HEK293 (cell line): ENCODE measurements around the gene MYO1D.

ENCODE experiments used
- CTCF ChIA-PET: fragments of 350-600 bp; formaldehyde crosslinking; extraction: SDS; loops from one replicate; lab custom pipeline; 2021; ENCODE audit warnings: antibody characterized with exemption; lab: Yijun Ruan, JAX
- POLR2A ChIA-PET: fragments of 300-600 bp; formaldehyde crosslinking; extraction: SDS; loops from one replicate; lab custom pipeline; 2020; ENCODE audit warnings: antibody characterized with exemption, inconsistent platforms; lab: Yijun Ruan, JAX
- H3K27ac ChIP-seq: fragments of 200-500 bp; sonication (Bioruptor generic); 2 replicates; pipeline ENCODE4 v1.5.1; 2014; ENCODE audit warnings: low read depth, low read length, control low read depth, inconsistent platforms; ENCODE audit errors: extremely low read depth
- H3K36me3 ChIP-seq, 2 experiments: fragments of 200-500 bp in 1 of 2; sonication (Bioruptor generic) in 1 of 2; 1 replicate in 1 of 2; 2 replicates in 1 of 2; pipeline ENCODE4 v1.5.1; 2014 to 2017; ENCODE audit warnings: inconsistent platforms in 2 of 2, low read length in 2 of 2; ENCODE audit not compliant: control insufficient read depth in 2 of 2, insufficient read depth in 1 of 2
- H3K4me1 ChIP-seq: fragments of 200-500 bp; sonication (Bioruptor generic); 2 replicates; pipeline ENCODE4 v1.5.1; 2014; ENCODE audit warnings: mild to moderate bottlenecking, low read length, inconsistent platforms; ENCODE audit not compliant: control insufficient read depth, insufficient read depth
- H3K4me3 ChIP-seq: 2 replicates; pipeline ENCODE4 v1.5.1; 2011; ENCODE audit warnings: low read depth, mild to moderate bottlenecking, control low read depth, low read length, moderate library complexity
- H3K9me3 ChIP-seq: fragments of 200-500 bp; sonication (Bioruptor generic); 2 replicates; pipeline ENCODE4 v1.5.1; 2014; ENCODE audit warnings: low read depth, low read length, inconsistent platforms; ENCODE audit not compliant: control insufficient read depth, insufficient read depth
- BCL11A ChIP-seq: fragments of 450-650 bp; formaldehyde crosslinking; IDR thresholded peaks from 2 replicates; pipeline ENCODE4 v1.5.1; 2016; ENCODE audit warnings: low read depth, missing biosample characterization, missing genetic modification characterization
- HOXA7 ChIP-seq: sonication (generic); formaldehyde crosslinking; IDR thresholded peaks from 2 replicates; pipeline ENCODE4 v1.8.1; 2022; ENCODE audit warnings: missing genetic modification reagents, borderline replicate concordance
- SP3 ChIP-seq: fragments of 450-650 bp; formaldehyde crosslinking; IDR thresholded peaks from 2 replicates; pipeline ENCODE4 v1.5.1; 2016; ENCODE audit warnings: missing biosample characterization, missing genetic modification characterization
- SP7 ChIP-seq: fragments of 450-650 bp; formaldehyde crosslinking; IDR thresholded peaks from 2 replicates; pipeline ENCODE4 v1.5.1; 2016; ENCODE audit warnings: missing biosample characterization, missing genetic modification characterization
- TCF7L2 ChIP-seq: IDR thresholded peaks from 2 replicates; pipeline ENCODE4 v1.6.1; 2011; ENCODE audit warnings: low read depth, mild to moderate bottlenecking, inconsistent platforms, low read length, moderate library complexity, borderline replicate concordance
- TSHZ1 ChIP-seq: fragments of 450-650 bp; formaldehyde crosslinking; IDR thresholded peaks from 2 replicates; pipeline ENCODE4 v1.5.1; 2016; ENCODE audit warnings: missing biosample characterization, missing genetic modification characterization, borderline replicate concordance
- ZBTB11 ChIP-seq: fragments of 450-650 bp; formaldehyde crosslinking; conservative IDR thresholded peaks from 2 replicates; pipeline ENCODE4 v1.5.1; 2016; ENCODE audit warnings: low read depth, missing biosample characterization, missing genetic modification characterization
- ZBTB8A ChIP-seq: fragments of 450-650 bp; formaldehyde crosslinking; IDR thresholded peaks from 2 replicates; pipeline ENCODE4 v1.5.1; 2016; ENCODE audit warnings: missing biosample characterization, missing genetic modification characterization
- ZNF148 ChIP-seq: fragments of 450-650 bp; formaldehyde crosslinking; IDR thresholded peaks from 2 replicates; pipeline ENCODE4 v1.5.0; 2017; ENCODE audit warnings: missing biosample characterization, missing genetic modification characterization, borderline replicate concordance
- ZNF16 ChIP-seq: fragments of 450-650 bp; formaldehyde crosslinking; IDR thresholded peaks from 2 replicates; pipeline ENCODE4 v1.5.1; 2016; ENCODE audit warnings: low read depth, missing biosample characterization, missing genetic modification characterization
- ZNF335 ChIP-seq: fragments of 450-650 bp; formaldehyde crosslinking; conservative IDR thresholded peaks from 2 replicates; pipeline ENCODE4 v1.5.1; 2016; ENCODE audit warnings: missing biosample characterization, missing genetic modification characterization
- ZNF354C ChIP-seq: fragments of 450-650 bp; formaldehyde crosslinking; IDR thresholded peaks from 2 replicates; pipeline ENCODE4 v1.5.1; 2016; ENCODE audit warnings: missing biosample characterization, missing genetic modification characterization, low read depth, borderline replicate concordance
- ZNF366 ChIP-seq: fragments of 450-650 bp; formaldehyde crosslinking; conservative IDR thresholded peaks from 2 replicates; pipeline ENCODE4 v1.5.1; 2016; ENCODE audit warnings: missing biosample characterization, missing genetic modification characterization
- ZNF391 ChIP-seq: fragments of 450-650 bp; formaldehyde crosslinking; IDR thresholded peaks from 2 replicates; pipeline ENCODE4 v1.5.1; 2016; ENCODE audit warnings: low read depth, missing biosample characterization, missing genetic modification characterization, borderline replicate concordance
- ZNF416 ChIP-seq: fragments of 450-650 bp; formaldehyde crosslinking; IDR thresholded peaks from 2 replicates; pipeline ENCODE4 v1.5.1; 2016; ENCODE audit warnings: missing biosample characterization, missing genetic modification characterization
- ZNF621 ChIP-seq: fragments of 450-650 bp; formaldehyde crosslinking; IDR thresholded peaks from 2 replicates; pipeline ENCODE4 v1.5.1; 2017; ENCODE audit warnings: missing biosample characterization, missing genetic modification characterization
- TF ChIP-seq, protein P1 (sequence below): fragments of 450-650 bp; formaldehyde crosslinking; IDR thresholded peaks from 2 replicates; pipeline ENCODE4 v1.5.1; 2016; ENCODE audit warnings: missing biosample characterization, missing genetic modification characterization, low read depth
- TF ChIP-seq, protein P2 (sequence below): fragments of 450-650 bp; IDR thresholded peaks from 2 replicates; pipeline ENCODE4 v1.5.1; 2018; ENCODE audit warnings: missing biosample characterization, mild to moderate bottlenecking, missing genetic modification characterization

Gene MYO1D

DNA sequence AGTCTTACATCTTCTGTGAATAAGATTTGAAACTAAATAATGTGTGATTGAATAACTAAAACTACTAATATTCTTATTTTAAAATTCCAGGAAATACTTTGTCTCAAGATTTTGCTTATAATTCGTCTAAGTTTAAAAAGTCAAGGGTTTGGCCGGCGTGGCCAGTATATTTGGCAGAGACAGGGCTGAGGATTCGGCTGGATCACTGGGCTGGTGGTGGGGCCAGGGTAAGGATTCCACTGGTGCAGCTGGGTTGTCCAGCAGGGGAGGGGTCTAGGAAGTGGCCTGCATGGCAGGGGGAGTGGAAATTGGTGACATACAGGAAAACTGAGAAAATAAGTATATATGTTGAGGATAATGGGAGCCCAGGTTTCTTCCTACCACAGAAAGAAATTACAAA lies 75.7 kb downstream of the MYO1D start:
- H3K4me3 ChIP-seq, result no peak overlapping the region
- ChIA-PET CTCF (interaction anchor here (0.6 to 12.7 kb wide), 6 partner anchors 9 to 339 kb away, joined by 3 to 96 read pairs (median 3); partner anchors contain the start of gene MYO1D), POLR2A (no interaction called here)
- TF ChIP-seq ZNF391 (tag by site-specific recombination), result no peak
- TF ChIP-seq, protein P1, sequence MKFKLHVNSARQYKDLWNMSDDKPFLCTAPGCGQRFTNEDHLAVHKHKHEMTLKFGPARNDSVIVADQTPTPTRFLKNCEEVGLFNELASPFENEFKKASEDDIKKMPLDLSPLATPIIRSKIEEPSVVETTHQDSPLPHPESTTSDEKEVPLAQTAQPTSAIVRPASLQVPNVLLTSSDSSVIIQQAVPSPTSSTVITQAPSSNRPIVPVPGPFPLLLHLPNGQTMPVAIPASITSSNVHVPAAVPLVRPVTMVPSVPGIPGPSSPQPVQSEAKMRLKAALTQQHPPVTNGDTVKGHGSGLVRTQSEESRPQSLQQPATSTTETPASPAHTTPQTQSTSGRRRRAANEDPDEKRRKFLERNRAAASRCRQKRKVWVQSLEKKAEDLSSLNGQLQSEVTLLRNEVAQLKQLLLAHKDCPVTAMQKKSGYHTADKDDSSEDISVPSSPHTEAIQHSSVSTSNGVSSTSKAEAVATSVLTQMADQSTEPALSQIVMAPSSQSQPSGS (tag by site-specific recombination), result no peak
- TF ChIP-seq TCF7L2, result no peak
- no peak for TF ChIP-seq ZNF621 (tag by site-specific recombination)
- H3K4me1 ChIP-seq, result no peaks in the 10 kb centered on the region
- no peaks in the 10 kb centered on the region for H3K9me3 ChIP-seq
- no peak overlapping the region for H3K27ac ChIP-seq
- no peaks in the 10 kb centered on the region for H3K36me3 ChIP-seq

DNA sequence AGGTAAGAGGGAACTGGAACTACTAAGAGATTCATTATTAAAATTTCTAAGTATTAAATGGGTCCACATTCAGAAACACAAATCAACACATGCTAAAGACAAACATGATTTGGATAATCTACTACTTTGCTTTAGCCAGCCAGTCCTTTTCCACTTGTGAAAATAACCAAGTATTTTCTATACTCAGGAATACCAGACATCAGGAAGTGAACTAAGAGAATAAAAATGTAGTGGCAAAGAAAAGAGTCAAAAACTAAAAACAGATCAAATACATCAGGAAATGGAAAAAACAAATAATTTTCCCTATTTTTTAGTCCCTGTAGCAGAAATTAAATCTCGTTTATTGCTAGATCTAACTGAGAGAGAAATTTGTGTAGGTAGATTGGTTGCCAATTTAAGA lies 78.0 kb downstream of the MYO1D start:
- Histone ChIP-seq H3K4me1 (no peaks in the 10 kb centered on the region), H3K27ac (no peak overlapping the region), H3K9me3 (no peaks in the 10 kb centered on the region), H3K4me3 (no peak overlapping the region), H3K36me3 (no peaks in the 10 kb centered on the region)
- POLR2A ChIA-PET, result no interaction called here
- CTCF ChIA-PET, result interaction anchor here (0.6 to 12.7 kb wide), 6 partner anchors 16 to 251 kb away, joined by 3 to 96 read pairs (median 6); no protein-coding TSS in a partner anchor
- TF ChIP-seq ZNF416, result no peak
- no peak for TF ChIP-seq ZNF335 (tag by site-specific recombination)
- TF ChIP-seq ZNF16 (tag by site-specific recombination), result no peak
- no peak for TF ChIP-seq ZBTB11
- TF ChIP-seq ZBTB8A (tag by site-specific recombination), result no peak
- TF ChIP-seq ZNF366, result no peak
- TF ChIP-seq SP7 (tag by site-specific recombination), result no peak

- H3K4me3 ChIP-seq, result no peak overlapping the region
- H3K27ac ChIP-seq, result no peak overlapping the region
- H3K4me1 ChIP-seq, result no peaks in the 10 kb centered on the region
- H3K36me3 ChIP-seq, result no peaks in the 10 kb centered on the region
- ChIA-PET CTCF (interaction anchor here (1.4 to 12.7 kb wide), 3 partner anchors 13 to 114 kb away, joined by 4 to 96 read pairs (median 16); partner anchors contain the start of gene MYO1D), POLR2A (no interaction called here)
- no peaks in the 10 kb centered on the region for H3K9me3 ChIP-seq
- TF ChIP-seq TSHZ1 (no peak), HOXA7 (CRISPR knock-in tag) (no peak), ZNF621 (tag by site-specific recombination) (no peak), BCL11A (tag by site-specific recombination) (no peak), ZNF148 (tag by site-specific recombination) (no peak), ZNF354C (tag by site-specific recombination) (no peak), SP3 (tag by site-specific recombination) (no peak)
- TF ChIP-seq, protein P2, sequence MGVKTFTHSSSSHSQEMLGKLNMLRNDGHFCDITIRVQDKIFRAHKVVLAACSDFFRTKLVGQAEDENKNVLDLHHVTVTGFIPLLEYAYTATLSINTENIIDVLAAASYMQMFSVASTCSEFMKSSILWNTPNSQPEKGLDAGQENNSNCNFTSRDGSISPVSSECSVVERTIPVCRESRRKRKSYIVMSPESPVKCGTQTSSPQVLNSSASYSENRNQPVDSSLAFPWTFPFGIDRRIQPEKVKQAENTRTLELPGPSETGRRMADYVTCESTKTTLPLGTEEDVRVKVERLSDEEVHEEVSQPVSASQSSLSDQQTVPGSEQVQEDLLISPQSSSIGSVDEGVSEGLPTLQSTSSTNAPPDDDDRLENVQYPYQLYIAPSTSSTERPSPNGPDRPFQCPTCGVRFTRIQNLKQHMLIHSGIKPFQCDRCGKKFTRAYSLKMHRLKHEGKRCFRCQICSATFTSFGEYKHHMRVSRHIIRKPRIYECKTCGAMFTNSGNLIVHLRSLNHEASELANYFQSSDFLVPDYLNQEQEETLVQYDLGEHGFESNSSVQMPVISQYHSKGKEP, result no peak
Measured at GRCh38 chr17:32795339-32795979, 81.5 kb downstream of the MYO1D start.
